SU-DHL-6 (cell line): ENCODE data around the gene TOM1L2.

Experiments
- H2AFZ ChIP-seq: fragments of 200-600 bp; sonication (generic); 2 replicates; pipeline ENCODE4 v1.6.1; 2014; ENCODE audit warnings: low read depth, mild to moderate bottlenecking, moderate library complexity, mixed read lengths, antibody characterized with exemption, low read length; ENCODE audit not compliant: severe bottlenecking
- H3F3A ChIP-seq: fragments of 200-600 bp; shearing (Covaris generic); 2 replicates; pipeline ENCODE4 v1.6.0; 2016; ENCODE audit warnings: antibody characterized with exemption, mild to moderate bottlenecking; ENCODE audit not compliant: insufficient read depth
- H3K27ac ChIP-seq: fragments of 200-600 bp; sonication (generic); 2 replicates; pipeline ENCODE4 v1.5.1; 2016; ENCODE audit warnings: low read depth, mild to moderate bottlenecking, low read length, moderate library complexity, mixed read lengths
- H3K27me3 ChIP-seq: fragments of 200-600 bp; sonication (generic), shearing (Covaris generic); 2 replicates; pipeline ENCODE4 v1.6.0; 2014; ENCODE audit warnings: mild to moderate bottlenecking, low read length
- H3K36me3 ChIP-seq: fragments of 200-600 bp; sonication (generic); 2 replicates; pipeline ENCODE4 v1.6.1; 2014; ENCODE audit warnings: mild to moderate bottlenecking, low read length, mixed read lengths
- H3K4me2 ChIP-seq: fragments of 300-600, 200-600 bp; shearing (Covaris generic), sonication (generic); 2 replicates; pipeline ENCODE4 v1.6.0; 2014; ENCODE audit warnings: low read length, low read depth, mild to moderate bottlenecking; ENCODE audit not compliant: poor library complexity, severe bottlenecking
- H3K4me3 ChIP-seq: fragments of 200-600 bp; sonication (generic); 2 replicates; pipeline ENCODE4 v1.5.1; 2014; ENCODE audit warnings: antibody characterized with exemption, low read length, mild to moderate bottlenecking, mixed read lengths; ENCODE audit not compliant: insufficient read depth, poor library complexity, severe bottlenecking
- H3K79me2 ChIP-seq: fragments of 200-600 bp; sonication (generic); 2 replicates; pipeline ENCODE4 v1.6.1; 2014; ENCODE audit warnings: mild to moderate bottlenecking, low read length, moderate library complexity; ENCODE audit not compliant: insufficient read depth
- H3K9ac ChIP-seq: fragments of 200-600 bp; sonication (generic); 2 replicates; pipeline ENCODE4 v1.7.0; 2014; ENCODE audit warnings: mild to moderate bottlenecking, low read length
- H3K9me2 ChIP-seq: fragments of 200-600 bp; sonication (generic); replicated peaks from 2 replicates; pipeline ENCODE4 v1.6.1; 2014; ENCODE audit warnings: low read length; ENCODE audit not compliant: insufficient read depth
- H3K9me3 ChIP-seq: fragments of 200-600 bp; sonication (generic); 2 replicates; pipeline ENCODE4 v1.6.1; 2014; ENCODE audit warnings: low read length, mixed read lengths; ENCODE audit not compliant: insufficient read depth
- H4K20me1 ChIP-seq: fragments of 200-600 bp; sonication (generic); 2 replicates; pipeline ENCODE4 v1.6.1; 2014; ENCODE audit warnings: low read depth, mild to moderate bottlenecking, antibody characterized with exemption, low read length, moderate library complexity, mixed read lengths
- CTCF ChIP-seq: fragments of 200-600 bp; sonication (generic); IDR thresholded peaks from one replicate; pipeline ENCODE4 v1.5.1; 2017; ENCODE audit warnings: antibody characterized with exemption, mild to moderate bottlenecking, low read length, moderate library complexity; ENCODE audit not compliant: insufficient read depth, poor library complexity, severe bottlenecking
- EZH2phosphoT487 ChIP-seq: fragments of 200-600 bp; sonication (generic), shearing (Covaris generic); conservative IDR thresholded peaks from 2 replicates; pipeline ENCODE4 v1.6.1; 2018; ENCODE audit warnings: mild to moderate bottlenecking, antibody characterized with exemption, low read length, moderate library complexity, mixed read lengths

Gene TOM1L2

DNA sequence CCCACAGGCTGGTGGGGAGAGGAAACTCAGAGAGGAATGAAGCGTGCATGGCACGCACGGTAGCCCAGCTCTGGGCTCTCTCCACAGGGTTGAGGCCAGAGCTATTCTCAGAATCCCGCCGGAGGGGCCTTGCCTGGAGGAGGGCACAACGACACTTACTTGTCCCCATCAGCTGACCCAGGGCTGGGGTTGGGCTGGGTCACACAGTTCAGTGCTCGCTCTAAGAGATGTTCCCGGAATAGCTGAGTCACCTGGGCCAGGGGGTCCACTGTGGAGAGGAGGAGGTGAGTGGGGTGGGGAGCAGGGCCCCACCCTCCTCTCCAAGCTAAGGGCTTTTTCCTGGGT is 157.2 kb downstream of the TOM1L2 start:
- no peaks in the 10 kb centered on the region for H3K9me2 ChIP-seq
- H3K4me3 ChIP-seq, result no peak overlapping the region
- H3K4me2 ChIP-seq, result no peak overlapping the region
- no peak overlapping the region for H3K9ac ChIP-seq
- no peaks in the 10 kb centered on the region for H3K79me2 ChIP-seq
- no peaks in the 10 kb centered on the region for H4K20me1 ChIP-seq
- H3F3A ChIP-seq, result no peaks in the 10 kb centered on the region
- no peak for TF ChIP-seq EZH2phosphoT487
- TF ChIP-seq CTCF, result no peak
- H3K27me3 ChIP-seq, result no peaks in the 10 kb centered on the region
- no peak overlapping the region for H2AFZ ChIP-seq
- no peak overlapping the region for H3K27ac ChIP-seq
- H3K9me3 ChIP-seq, result no peaks in the 10 kb centered on the region
- no peaks in the 10 kb centered on the region for H3K36me3 ChIP-seq

GRCh38 chr17:17814162-17815061 is 157.8 kb downstream of the TOM1L2 start:
- H3K9me3 ChIP-seq, result no peaks in the 10 kb centered on the region
- H4K20me1 ChIP-seq, result no peaks in the 10 kb centered on the region
- no peaks in the 10 kb centered on the region for H3K79me2 ChIP-seq
- no peak overlapping the region for H3K27ac ChIP-seq
- no peak overlapping the region for H3K9ac ChIP-seq
- H3K27me3 ChIP-seq, result no peaks in the 10 kb centered on the region
- TF ChIP-seq EZH2phosphoT487, result no peak
- TF ChIP-seq CTCF, result no peak
- no peak overlapping the region for H2AFZ ChIP-seq
- H3K9me2 ChIP-seq, result no peaks in the 10 kb centered on the region
- H3K4me2 ChIP-seq, result no peak overlapping the region
- H3K4me3 ChIP-seq, result no peak overlapping the region
- no peaks in the 10 kb centered on the region for H3F3A ChIP-seq
- no peaks in the 10 kb centered on the region for H3K36me3 ChIP-seq

- H3K9me3 ChIP-seq, result no peaks in the 10 kb centered on the region
- H3K79me2 ChIP-seq, result no peaks in the 10 kb centered on the region
- H3K4me2 ChIP-seq, result no peak overlapping the region
- no peaks in the 10 kb centered on the region for H3K27me3 ChIP-seq
- no peak overlapping the region for H3K9ac ChIP-seq
- no peak overlapping the region for H3K27ac ChIP-seq
- H3K9me2 ChIP-seq, result no peaks in the 10 kb centered on the region
- H4K20me1 ChIP-seq, result no peaks in the 10 kb centered on the region
- TF ChIP-seq CTCF, result no peak
- H3K4me3 ChIP-seq, result no peak overlapping the region
- no peaks in the 10 kb centered on the region for H3K36me3 ChIP-seq
- no peak overlapping the region for H2AFZ ChIP-seq
- H3F3A ChIP-seq, result no peaks in the 10 kb centered on the region
Observed at GRCh38 chr17:17813725-17814095, 158.5 kb downstream of the TOM1L2 start.
